ENCODE results near the gene PSD4.

The PSD4 gene

DNA sequence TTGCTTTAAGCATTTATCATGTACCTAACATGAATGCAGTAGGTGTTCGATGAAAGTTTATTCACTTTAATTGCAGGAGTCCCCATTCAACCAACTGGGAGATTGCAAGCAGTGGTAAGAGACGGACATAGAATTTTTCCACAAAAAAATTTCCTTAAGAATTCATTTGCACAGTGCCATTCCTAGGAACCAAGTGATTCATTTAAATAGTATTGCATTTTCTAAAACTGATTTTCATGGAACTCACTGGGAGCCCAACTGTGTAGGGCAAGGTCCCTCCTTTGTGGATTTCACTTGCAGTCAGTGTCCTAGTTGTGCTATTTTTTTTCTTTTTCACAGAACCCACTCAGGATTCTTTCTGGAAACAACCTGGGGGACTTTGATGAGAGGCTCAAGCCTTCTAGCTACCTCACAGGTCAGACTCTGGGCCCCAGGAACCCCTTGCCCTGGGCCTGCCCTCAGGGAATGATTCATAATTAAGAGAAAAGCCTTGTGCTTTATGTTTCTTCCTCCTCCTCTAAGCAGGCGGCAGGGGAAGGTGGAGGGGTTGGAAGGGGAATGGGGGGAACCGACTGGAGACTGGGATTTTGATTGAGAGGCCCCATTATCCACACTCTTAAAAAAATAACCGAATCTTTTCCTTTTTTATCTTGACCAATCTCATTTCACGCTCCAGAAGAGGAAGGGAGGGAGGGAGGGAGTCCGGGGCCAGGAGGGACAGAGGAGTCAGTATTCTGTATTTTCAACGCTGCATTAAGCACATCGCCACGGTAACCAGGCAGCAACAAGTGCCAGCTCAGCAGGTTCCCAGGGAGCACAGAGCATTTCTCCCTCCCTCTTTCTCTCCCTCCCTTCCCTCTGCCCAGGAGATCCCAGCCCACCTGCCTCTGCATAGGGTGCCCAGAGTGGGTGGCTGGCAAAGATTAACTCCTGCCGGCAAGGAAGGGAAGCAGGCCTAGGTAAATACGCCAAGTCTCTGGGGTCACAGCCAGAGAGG lies 51.8 kb downstream of the PSD4 start:
- no peak for DNase-seq

DNA sequence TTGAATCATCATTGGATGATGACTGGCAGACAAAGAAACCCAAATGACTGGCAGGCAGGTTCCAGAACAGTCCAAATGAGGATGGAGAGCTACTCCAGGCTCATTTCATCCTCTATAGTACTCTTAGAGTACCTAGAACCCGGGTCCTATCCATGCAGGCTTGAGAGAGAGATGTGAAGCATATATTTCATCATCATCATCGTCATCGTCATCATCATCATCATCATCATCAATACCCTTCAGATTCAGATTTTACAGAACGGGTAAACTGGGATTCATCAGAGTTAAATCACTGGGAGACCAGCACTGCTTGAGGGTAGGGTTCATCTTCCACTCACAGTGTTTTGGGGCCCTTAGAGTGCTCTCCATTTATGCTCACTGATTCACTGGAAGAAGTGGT lies 52.7 kb downstream of the PSD4 start:
- no peak for DNase-seq

DNA sequence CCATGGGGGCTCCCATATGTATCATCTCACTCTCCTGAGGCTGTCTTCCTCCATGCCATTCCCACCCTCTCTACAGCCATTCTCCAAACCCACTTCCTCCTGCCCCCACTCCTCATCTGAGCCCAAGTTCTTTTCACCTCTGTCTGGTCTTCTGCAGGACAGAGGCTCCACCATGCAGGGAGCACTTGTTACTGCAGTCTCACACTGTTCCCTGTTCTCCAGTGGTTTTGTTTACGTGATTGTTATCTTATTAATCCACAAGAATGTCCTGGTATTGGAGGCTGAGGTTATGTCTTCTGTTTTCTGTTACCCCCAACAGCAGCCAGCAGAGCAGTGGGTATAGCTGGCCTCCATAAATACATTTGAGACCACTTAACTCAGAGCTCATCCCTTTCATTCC lies 53.5 kb downstream of the PSD4 start:
- DNase-seq, result no peak

DNA sequence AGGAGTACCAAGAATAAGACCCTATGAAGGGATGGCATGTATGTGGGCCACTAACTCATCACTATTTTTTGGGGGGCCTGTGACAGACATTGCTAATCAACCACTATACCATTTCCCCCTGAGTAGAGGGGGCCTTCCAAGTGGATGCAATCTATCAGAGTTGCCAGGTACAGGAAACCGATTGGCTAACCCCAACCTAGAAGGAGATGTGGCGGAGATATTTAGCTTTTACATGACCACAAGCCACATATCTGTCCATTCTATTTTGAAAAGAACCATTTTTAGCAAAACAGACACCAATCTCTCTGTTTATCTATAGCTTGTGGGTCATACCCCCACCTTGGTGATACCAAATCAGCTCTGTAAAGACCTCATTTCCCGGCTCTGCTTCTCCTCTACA lies 53.9 kb downstream of the PSD4 start:
- no peak for DNase-seq

DNA sequence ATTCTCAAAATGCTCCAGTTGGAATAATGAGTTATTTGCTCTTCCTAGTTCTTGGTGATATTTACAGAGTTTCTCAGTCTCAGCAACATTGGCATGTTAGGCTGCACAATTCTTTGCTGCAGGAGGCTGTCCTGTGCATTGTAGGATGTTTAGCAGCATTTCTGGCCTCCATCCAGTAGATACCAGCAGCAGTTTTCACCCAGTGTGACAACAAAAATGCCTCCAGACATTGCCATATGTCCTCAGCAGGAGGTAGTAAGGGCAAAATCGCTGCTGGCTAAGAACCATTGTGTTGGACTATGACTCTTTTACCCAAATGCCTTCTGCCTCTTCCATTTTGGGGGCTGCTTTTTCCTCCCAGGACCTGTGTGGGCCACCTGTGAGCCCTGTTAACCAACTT lies 54.6 kb downstream of the PSD4 start:
- DNase-seq, result no peak

DNA sequence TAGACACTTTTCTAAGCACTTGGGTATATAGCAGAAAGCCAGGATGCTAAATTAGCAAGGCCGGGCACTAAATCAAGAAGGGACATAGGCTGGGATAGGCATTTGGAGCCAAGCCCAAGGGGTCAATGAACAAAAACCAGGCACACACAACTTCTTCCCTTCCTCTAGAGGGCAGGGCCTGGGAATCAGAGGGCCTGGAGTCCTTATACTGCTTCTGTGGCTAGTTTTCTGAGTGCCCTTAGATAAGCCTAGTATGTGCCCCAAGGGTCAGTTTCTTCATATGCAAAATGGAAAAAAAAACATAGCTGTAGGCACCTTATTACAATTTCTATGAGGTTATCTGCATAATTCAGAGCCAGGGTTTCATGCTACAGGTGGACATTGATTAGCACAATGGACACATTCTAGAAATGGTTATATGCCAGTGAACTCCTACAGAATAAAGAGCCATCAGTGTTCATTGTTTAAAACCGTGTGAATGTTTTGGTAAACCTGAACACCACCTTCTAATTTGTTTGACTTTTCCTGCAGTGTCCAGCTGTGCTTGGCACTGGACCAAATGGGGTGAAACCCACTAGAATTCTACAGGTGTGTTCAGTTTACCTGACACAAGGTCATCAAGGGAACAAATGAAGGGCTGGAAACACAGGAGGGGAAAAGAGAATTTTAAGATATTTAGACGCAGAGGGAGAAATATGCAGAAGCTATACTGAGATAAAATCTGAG lies 55.4 kb downstream of the PSD4 start:
- no peak for DNase-seq

DNA sequence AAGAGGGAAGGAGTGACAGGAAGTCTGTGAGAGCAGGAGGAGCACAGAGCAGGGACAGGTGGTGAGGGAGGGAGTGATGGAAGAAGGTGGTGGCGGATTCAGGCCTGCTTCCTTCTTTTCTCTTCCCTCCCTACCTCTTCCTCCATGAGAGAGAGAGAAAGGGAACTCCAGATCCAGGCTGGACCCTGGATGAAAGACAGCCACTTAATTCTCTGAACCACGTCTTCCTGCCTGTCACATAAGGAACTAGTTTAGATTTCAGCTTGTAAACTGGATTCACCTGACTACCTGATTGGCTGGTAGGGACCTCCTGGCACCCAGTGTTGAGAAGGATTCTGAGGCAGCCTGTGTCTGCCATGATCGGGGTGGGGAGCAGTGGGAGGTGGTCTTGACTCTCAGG lies 56.0 kb downstream of the PSD4 start:
- DNase-seq, result no peak

DNA sequence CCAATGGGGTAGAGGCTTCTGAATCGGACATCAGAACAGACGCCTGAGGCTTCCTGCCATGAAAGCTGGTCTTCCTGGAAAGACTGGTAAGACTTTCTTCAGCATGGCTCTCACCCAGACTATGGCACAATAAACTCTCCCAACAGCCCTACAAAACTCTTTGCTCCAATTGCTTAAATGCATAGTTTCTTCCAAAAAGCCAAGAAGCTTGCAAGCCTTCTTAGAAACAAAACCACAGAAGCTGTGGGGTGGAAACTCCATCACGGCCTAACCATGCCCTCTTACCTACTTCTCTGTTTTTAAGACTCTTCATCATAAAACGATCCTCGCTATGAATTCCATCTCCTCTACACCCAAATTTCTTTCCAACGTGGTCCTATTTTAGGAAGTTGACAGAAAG lies 56.8 kb downstream of the PSD4 start:
- DNase-seq, result no peak

DNA sequence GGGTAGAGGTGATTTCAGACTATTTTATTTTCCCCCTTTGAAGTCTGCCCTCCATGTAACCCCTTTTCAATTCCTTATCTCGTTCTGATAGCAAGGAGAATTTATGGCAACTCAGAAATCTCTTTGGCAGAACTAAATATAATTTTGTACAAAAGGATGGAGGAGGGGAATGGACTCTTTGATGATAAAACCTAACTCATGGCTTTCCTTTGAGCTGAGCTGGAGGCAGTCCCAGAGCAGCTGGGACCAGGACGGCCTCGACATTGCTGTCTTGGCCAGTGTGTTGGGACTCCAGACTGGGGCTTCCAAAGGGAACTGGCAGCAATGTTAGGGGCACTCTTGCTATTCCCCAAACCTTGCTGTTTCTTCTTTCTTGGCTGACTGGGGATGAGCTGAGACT lies 57.3 kb downstream of the PSD4 start:
- DNase-seq, result no peak

DNA sequence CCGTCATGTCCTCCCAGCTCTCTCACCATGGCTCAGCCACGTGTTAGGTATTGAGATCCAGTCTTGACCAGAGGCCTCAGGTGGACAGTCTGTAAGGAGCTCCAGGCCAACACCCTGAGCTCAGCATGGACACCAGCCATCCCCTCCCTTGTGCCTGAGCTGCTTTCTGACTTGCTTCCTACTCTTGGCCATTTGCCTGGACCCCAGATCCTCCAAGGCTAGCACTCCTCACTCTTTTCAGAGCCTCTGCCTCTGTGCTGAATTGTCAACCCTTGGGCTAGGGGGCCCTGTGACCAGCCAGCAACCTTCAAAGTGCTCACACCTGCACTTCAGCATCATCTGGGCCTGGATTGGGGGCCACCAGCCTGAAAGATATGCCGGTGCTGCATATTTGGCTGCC lies 58.4 kb downstream of the PSD4 start:
- DNase-seq, result no peak

DNA sequence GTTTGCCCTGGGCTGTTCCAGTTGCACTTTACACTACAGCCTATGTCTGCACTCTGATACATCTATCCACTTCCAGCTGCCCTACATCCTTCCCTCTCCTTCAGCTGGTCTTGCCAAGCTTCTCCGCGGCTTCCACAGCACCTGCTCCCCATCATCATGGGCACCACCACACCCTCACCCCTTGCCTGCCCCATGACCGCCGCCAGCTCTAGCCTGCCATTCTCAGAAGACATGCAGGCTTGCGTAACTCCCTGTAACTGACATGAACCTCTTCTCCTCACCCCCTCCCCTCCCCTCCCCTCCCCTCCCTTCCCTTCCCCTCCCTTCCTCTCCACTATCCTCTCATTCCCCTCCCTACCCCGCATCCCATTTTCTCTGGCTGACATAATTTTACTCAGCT lies 59.0 kb downstream of the PSD4 start:
- no peak for DNase-seq

DNA sequence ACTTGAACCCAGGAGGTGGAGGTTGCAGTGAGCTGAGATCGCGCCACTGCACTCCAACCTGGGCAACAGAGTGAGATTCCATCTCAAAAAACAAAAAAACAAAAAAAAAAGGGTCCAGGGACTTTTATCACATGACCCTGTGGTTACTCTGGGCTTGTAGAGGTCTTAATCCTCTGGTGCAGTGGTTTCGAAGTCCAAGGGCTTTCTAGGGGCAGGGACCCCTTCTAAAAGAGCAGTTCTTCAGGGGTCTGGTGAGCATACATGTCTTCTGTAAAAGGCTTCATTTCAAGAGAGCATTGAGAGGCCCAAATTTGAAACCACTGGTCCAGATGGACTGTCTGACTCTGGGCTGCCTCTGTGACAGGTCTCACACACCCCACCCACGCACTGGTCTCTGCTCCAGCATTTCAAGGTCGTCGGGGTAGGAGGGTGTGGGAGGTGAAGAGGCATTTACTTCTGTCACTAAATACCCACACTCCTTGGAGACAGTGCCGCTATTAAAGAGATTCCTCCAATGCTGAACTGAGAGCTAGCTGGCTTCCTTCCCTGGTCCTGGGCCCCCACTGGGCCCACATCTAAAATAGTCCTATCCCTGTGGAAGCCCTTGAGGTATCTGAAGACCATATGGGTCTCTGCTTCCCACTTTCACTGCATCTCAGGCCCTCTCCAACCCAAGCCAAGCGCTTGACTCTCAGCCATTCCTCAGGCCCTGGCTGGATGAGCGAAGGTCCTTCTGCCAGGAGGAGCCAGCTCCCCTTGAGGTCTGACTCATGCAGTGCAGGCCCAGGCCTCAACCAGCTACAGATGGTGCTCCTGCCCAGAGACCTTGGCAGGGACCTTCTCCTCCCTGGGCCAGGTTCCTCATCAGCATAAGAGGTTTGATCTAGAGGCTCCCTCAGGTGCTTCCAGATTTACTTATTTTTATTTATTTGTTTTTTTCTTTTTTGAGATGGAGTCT lies 60.1 kb downstream of the PSD4 start:
- DNase-seq, result no peak

DNA sequence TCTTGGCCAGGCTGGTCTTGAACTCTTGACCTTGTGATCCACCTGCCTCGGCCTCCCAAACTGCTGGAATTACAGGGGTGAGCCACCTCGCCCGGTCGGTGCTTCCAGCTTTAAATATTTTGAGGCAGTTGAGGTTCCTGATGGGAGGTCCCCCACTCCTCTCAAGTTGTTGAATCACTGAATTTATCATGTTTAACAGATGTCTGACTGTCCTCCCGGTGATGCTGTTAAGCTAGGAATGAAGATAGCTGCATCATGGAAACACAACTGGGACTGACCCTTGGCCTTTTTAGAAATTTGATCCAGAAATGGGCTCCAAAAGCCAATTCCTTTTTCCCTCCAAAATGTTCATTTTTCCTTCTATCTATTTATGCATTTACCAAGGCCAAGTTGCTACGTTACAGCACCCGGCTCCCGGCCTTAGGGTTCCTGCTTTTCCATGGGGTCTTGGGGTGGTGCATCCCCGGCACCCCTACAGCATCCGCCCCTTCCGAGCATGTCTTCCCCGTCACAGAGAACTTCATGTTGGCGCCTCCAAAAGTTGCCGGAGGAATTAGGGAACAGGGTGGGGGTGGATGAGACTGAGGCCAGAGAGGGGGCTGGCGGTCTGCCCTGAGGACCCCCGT lies 61.1 kb downstream of the PSD4 start:
- no peak for DNase-seq

DNA sequence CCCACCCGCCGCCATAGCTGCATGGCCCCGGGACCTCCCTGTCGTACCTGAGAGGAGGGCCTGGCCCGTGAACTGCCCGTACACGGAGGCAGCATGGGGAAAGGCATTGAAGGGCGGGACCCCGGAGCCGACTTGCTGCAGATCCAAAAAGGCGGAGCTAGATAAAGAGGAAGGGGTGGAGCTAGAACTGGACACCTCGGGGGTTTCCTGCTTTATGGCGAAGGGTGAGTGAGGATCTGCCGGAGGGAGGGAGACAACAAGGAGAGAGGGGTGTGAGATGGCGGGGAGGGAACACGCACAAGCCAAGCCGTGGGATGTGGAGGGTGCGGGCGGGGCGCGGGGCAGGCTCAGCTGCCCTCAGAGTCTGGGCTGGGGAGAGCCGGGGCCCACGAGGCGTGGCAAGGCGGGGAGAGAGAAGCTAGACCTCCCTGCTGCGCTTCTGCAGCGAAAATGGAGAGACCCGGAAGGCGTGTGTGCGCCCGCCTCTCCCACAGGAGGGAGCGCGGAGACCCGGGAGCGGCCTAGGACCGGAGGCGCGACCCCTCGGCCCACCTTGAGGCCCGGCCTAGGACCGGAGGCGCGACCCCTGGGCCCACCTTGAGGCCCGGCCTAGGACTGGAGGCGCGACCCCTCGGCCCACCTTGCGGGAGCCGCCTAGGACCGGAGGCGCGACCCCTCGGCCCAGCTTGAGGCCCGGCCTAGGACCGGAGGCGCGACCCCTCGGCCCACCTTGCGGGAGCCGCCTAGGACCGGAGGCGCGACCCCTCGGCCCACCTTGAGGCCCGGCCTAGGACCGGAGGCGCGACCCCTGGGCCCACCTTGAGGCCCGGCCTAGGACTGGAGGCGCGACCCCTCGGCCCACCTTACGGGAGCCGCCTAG lies 61.8 kb downstream of the PSD4 start:
- peak; percentile 41 for DNase-seq

DNA sequence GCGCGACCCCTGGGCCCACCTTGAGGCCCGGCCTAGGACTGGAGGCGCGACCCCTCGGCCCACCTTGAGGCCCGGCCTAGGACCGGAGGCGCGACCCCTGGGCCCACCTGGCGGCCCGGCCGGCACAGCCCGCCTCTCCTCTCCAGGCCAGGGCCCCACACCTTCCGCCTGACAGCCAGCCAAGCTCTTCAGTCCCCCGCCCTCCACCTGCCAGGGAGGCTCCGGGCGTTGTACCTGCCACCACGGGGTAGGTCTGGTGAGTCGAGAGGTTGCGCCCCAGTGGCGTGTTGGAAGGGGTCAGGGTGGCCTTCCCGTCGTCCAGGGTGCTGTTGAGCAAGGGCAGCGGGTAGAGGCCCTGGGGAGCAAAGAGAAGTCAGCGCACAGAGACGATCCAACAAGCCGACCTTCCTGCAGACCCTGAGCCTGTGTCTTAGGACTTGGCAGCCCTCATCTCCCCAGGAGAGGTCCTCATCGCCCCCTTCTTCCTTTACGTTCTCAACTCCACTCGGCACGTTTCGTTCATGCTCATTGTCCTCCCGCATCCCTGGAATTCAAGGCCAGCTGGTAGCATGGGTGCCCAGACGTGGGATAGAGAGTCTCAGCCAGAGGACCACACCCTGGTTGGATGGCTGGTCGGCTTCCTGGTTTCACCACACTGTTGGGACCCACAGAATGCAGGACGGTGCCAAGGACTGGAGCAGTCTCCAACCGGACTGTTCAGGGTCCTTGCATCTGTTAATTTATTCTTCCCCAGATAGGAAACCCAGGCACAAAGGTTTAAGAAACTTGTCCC lies 62.8 kb downstream of the PSD4 start:
- no peak for DNase-seq

DNA sequence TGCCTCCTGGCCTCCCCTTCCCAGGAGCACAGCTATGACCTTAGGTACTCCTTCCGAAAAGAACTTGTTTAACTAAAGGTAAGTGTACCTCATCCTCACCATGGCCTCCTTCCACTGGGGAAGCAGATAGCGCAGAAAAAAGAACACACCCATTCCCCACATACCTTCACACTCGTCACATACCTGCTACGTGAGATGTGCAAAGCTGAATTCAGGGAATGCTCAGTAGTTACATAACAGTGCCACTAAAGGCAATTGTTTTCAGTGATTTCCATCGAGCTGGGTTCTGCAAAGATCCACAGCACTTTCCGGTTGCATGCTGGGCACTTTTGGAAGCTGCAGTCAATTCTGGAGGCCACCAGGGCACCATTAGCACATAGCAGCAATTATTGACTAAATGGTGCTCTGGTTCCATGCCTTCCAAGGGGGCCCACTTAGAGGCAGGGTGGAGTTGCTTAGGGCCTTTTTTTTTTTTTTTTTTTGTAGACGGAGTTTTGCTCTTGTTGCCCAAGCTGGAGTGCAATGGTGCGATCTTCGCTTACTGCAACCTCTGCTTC lies 63.9 kb downstream of the PSD4 start:
- no peak for DNase-seq

DNA sequence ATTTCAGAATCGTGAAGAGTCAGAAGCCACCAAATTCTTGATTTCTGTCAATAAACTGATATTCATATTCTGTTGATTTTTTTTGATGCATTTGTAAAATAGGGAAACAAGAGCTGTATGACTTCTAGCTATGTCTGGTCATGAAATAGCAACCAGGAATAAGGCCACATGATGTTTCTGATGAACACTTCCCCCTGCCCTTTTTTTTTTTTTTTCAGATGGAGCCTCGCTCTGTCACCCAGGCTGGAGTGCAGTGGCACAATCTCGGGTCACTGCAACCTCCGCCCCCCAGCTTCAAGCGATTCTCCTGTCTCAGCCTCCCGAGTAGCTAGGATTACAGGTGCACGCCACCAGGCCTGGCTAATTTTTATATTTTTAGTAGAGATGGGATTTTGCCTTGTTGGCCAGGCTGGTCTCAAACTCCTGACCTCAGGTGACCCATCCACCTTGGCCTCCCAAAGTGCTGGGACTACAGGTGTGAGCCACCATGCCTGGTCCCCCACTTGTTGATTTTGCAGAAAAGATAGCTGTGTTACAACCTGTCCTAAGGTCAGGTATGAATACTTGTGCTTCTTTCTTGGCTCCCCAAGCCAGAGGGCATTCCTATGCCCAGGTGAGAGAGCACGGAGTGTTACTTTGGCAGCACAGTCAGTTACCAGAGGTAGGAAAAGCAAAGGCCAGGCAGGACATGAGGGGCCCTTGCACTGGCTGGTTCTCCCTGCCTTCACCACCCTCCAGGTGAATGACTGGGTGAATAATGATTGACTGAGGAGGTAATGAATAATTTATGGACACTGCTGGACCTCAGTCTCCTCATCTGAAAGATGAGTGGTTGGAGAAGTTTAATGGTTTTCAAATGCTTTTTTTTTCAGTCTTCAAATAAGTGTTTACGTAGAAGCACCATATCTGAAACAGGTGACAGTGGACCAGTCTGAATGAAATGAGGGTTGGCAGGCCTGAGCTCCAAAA lies 65.4 kb downstream of the PSD4 start:
- no peak for DNase-seq

DNA sequence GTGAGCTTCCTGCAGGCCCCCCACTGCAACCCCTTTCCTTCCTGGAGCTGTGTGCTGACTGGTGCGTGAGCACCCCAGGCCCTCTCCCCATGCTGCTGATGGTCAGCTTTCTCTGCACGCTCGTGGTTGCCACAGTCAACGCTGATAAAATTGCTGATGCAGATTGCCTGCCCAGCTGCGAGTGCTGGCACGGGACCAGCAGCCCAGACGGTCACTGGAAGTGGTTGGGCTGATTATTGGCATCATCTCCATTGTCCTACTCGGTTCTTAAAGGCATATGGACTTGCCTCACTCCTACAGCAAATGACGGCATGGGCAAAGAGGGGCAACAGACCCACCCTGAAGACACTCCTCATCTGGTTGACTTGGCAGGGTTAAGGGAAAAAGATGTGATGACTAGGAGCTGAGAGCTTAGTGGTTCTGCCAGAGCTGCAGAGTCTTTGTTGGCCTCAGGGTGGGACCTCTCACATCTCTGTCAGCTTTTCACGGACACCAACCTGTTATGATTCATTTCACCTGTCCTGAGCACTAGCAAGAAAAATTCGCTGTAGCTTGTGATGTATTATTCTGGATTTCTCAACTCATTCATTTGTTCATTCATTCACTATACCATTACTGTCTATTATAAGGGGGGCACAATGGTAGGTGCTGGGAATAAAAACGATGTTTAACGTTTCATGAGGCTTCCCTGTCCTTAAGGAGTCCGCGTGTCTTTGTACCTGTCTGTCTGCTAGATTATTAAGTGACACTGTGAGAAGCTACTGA lies 66.6 kb downstream of the PSD4 start:
- no peak for DNase-seq

Data from activated CD4-positive, alpha-beta T cell treated with anti-CD3 and anti-CD28 coated beads, Interleukin-2, amount 50 U/mL, for 4 hours (primary cell).